ENCODE measurements around the gene LGALS4. TPM values are rescaled to one million over a fixed set of nuclear protein-coding genes. Genes with fewer than 3 reads are reported as not detected.

LGALS4 gene
- total and polyA plus RNA-seq, 9 of the 15 experiments (the other 6 are each of a cell fraction or from before 2014, with no cell fraction given), result 0.08 to 1.1 (median 0.30) TPM; not detected in 3

DNA sequence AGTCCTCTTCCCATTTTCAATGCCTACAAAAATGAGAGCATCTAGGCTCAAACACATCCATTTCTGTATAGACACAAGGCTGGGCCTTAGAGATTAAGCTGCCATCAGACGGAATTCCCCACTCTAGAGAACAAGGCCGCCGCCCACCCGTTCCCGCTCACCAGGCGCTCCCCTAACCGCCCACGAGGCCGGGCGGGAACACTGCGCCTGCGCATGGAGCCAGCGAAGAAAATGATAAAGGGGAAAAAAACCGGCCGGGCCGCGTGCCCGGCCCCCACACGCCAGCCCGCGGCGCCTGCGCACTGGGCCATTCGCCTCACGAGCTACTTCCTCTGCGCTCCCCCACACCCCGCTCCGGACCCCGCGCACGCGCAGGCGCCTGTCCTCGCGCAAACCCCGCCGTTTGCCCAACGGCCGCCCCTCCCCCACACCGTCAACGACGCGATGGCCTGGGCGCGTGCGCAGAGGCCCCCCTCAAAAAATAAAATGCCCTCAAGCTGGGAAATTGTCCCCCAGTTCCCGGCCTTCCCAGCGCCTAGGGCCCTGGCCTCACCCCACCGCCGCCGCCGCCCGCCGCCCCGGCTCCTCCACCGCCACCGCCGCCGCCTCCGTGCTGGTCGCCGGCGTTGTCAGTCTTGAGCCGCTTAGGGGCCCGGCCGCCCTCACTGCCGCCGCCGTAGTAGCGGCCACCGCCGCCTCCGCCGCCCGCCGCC lies 36.6 kb upstream of the LGALS4 start (continued):
- TF ChIP-seq KDM2B (CRISPR knock-in tag; IDR thresholded peaks at IDR 0.05), result no peak; the same call in 1 of the 2 replicates
- TF ChIP-seq ZNF282 (CRISPR knock-in tag; IDR thresholded peaks at IDR 0.05), result peak; percentile 56; the same call in 1 of the 2 replicates
- TF ChIP-seq ZNF551 (CRISPR knock-in tag; IDR thresholded peaks at IDR 0.05), result no peak
- TF ChIP-seq, protein P1, sequence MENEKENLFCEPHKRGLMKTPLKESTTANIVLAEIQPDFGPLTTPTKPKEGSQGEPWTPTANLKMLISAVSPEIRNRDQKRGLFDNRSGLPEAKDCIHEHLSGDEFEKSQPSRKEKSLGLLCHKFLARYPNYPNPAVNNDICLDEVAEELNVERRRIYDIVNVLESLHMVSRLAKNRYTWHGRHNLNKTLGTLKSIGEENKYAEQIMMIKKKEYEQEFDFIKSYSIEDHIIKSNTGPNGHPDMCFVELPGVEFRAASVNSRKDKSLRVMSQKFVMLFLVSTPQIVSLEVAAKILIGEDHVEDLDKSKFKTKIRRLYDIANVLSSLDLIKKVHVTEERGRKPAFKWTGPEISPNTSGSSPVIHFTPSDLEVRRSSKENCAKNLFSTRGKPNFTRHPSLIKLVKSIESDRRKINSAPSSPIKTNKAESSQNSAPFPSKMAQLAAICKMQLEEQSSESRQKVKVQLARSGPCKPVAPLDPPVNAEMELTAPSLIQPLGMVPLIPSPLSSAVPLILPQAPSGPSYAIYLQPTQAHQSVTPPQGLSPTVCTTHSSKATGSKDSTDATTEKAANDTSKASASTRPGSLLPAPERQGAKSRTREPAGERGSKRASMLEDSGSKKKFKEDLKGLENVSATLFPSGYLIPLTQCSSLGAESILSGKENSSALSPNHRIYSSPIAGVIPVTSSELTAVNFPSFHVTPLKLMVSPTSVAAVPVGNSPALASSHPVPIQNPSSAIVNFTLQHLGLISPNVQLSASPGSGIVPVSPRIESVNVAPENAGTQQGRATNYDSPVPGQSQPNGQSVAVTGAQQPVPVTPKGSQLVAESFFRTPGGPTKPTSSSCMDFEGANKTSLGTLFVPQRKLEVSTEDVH (IDR thresholded peaks at IDR 0.05; ENCODE audit: low read depth, partially characterized antibody), result peak; percentile 47
- peak; percentile 98 for TF ChIP-seq EGR1 (conservative IDR thresholded peaks at IDR 0.05)
- peak; percentile 64 for TF ChIP-seq CREM (IDR thresholded peaks at IDR 0.05; ENCODE audit: low read depth)
- TF ChIP-seq, protein P2, sequence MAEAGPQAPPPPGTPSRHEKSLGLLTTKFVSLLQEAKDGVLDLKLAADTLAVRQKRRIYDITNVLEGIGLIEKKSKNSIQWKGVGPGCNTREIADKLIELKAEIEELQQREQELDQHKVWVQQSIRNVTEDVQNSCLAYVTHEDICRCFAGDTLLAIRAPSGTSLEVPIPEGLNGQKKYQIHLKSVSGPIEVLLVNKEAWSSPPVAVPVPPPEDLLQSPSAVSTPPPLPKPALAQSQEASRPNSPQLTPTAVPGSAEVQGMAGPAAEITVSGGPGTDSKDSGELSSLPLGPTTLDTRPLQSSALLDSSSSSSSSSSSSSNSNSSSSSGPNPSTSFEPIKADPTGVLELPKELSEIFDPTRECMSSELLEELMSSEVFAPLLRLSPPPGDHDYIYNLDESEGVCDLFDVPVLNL (CRISPR knock-in tag; IDR thresholded peaks at IDR 0.05; ENCODE audit: low read depth), result no peak
- TF ChIP-seq FOXJ2 (tag; IDR thresholded peaks at IDR 0.05), result 0 out of 2 replicates have a peak, but pooled peaks have one; percentile 56
- TF ChIP-seq, protein P3, sequence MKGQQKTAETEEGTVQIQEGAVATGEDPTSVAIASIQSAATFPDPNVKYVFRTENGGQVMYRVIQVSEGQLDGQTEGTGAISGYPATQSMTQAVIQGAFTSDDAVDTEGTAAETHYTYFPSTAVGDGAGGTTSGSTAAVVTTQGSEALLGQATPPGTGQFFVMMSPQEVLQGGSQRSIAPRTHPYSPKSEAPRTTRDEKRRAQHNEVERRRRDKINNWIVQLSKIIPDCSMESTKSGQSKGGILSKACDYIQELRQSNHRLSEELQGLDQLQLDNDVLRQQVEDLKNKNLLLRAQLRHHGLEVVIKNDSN (CRISPR knock-in tag; IDR thresholded peaks at IDR 0.05), result peak; percentile 51
- peak; percentile 23 for TF ChIP-seq NCOR1 (IDR thresholded peaks at IDR 0.05)
- no peak for TF ChIP-seq CBX8 (IDR thresholded peaks at IDR 0.05; ENCODE audit: borderline replicate concordance, extremely low read depth, low read depth, low read length, poor library complexity, severe bottlenecking)
- peak; percentile 59 for TF ChIP-seq POLR2AphosphoS5 (IDR thresholded peaks at IDR 0.05; ENCODE audit: control insufficient read depth, insufficient read depth, low read depth, low read length)
- TF ChIP-seq ZNF23 (CRISPR knock-in tag; IDR thresholded peaks at IDR 0.05), result no peak
- TF ChIP-seq ZNF780A (CRISPR knock-in tag; IDR thresholded peaks at IDR 0.05), result 0 out of 2 replicates have a peak, but pooled peaks have one; percentile 58
- TF ChIP-seq, protein P4, sequence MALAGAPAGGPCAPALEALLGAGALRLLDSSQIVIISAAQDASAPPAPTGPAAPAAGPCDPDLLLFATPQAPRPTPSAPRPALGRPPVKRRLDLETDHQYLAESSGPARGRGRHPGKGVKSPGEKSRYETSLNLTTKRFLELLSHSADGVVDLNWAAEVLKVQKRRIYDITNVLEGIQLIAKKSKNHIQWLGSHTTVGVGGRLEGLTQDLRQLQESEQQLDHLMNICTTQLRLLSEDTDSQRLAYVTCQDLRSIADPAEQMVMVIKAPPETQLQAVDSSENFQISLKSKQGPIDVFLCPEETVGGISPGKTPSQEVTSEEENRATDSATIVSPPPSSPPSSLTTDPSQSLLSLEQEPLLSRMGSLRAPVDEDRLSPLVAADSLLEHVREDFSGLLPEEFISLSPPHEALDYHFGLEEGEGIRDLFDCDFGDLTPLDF (CRISPR knock-in tag; IDR thresholded peaks at IDR 0.05), result no peak
- peak; percentile 56; the same call in 1 of the 2 replicates for TF ChIP-seq MXI1 (IDR thresholded peaks at IDR 0.05; ENCODE audit: low read depth, low read length)
- peak; percentile 6 to 55; a peak in 2 of 4 replicates for TF ChIP-seq TEAD1 (CRISPR knock-in tag; IDR thresholded peaks at IDR 0.05)
- peak; percentile 91 for TF ChIP-seq HNRNPLL (IDR thresholded peaks at IDR 0.05; ENCODE audit: low read depth, low read length, poor library complexity, severe bottlenecking)
- peak; percentile 65 for TF ChIP-seq ZFP36 (IDR thresholded peaks at IDR 0.05; ENCODE audit: low read depth, low read length, partially characterized antibody)
- TF ChIP-seq, protein P5, sequence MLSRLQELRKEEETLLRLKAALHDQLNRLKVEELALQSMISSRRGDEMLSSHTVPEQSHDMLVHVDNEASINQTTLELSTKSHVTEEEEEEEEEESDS (CRISPR knock-in tag; IDR thresholded peaks at IDR 0.05), result no peak
- peak; percentile 71; the same call in 1 of the 2 replicates for TF ChIP-seq JUN (IDR thresholded peaks at IDR 0.05; ENCODE audit: borderline replicate concordance, low read depth, low read length)
- TF ChIP-seq JUN (CRISPR knock-in tag; IDR thresholded peaks at IDR 0.05; ENCODE audit: borderline replicate concordance), result no peak
